GM19351 (cell line): ENCODE data around the gene HOXA4.
A peak's percentile ranks its signal among the peaks of the same experiment; 100 is the strongest.

ENCODE experiments used
- ATAC-seq: cut with Tn5 transposase; IDR thresholded peaks from one replicate; pipeline ENCODE4 v1.9.1; 2021; ENCODE audit warnings: mild to moderate bottlenecking, moderate library complexity; ENCODE audit not compliant: unreplicated experiment

Gene HOXA4

DNA sequence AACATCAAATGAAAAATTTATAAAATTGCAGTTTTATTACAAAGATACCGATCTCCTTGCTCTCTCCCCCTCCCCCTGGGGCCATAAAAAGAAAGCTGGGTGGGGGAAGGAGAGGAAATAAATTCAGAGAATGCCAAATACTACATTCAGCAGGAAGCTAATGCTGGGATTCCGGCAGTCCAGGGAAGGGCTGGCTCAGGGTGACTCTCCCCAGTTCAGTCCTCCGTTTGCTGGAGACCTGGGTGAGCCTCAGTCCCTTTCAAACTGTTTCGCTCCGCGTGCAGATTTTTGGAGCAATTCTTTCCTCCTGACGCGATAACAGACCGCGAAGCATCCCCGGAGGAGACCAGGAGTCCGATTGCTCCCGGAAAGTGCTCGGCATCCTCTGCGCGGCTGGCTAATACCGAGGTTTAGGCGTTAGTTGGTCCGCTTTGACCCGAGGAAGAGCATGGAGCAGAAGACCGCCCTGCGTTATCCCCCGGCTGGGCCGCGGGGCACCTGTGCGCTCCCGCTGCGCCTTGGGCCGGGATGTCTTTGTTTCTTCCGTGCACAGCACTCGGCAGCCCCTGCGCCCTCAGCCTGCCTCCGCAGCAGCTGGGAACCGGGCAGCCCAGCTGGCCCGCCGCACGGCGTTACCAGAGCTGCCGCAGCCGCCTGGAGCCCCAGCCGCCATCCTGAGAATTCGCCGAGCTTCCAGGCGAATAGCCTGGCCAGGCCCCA, 24.2 kb downstream of the HOXA4 start:
- ATAC-seq, result no peak

DNA sequence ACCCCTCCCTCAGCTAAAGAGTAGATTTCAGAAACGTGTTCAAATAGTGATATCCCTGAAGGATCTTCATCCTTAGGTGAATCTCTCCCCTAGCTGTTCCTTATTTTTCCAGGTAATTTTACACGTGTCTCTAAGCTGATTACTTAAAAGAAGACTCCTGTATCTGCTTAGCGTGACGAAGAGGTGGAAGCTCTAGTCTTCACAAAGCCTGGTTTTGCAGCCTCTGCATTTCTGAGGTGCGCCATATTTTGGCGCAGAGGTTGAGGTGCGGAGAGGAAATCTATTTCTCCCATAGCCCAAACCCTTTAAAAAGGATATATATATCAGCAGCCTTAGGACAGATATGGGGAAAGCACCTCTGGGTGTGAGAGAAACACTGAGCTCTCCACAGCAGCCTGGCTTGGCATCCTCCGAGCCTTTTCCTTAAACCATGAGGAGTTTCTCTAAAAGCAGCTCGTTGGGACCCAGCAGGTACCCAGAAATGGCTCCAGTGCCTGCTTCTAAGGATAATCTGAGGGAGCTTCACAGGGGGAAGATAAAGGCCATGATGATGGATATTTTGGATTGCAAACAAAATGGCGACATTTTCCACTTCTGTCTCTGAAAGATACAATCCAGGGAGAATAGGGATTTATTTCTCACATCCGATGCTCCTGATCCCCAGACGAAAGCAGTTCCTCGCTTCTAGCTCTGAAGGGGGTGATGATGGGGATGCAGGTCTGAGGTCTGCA, 25.1 kb downstream of the HOXA4 start:
- no peak for ATAC-seq

DNA sequence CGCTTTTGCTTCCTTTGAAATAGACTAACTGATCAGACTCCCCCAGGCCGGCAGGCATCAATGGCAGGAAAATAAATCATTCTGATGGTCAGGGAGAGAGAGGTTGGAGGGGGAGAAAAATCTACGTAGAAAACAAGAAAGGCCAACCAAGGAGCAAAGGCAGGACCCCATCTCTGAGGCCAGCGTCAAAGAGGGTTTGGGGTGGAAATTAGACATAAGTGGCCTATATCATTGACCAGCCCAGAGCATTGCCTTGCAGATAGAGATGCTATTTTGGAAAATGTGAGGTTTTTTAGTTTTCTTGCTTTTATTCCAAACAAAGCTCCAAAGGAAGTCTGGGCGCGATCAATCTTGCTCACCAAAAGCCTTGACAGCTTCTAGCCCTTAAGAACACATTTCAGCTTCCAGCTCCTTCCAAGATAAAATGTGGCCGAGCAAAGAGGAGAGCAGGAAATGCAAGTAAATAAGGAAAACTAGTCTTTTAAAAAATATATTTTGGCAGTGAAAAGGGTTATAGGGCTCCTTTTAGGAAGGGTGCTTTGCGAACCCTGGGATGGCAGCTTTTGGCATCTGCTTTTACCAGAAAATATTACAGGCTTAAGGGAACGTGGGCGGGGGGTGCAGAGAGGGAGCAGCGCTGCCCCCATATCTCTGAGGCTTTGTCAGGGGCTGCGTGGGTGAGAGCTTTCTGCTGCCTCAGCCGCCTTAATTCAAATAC, 26.1 kb downstream of the HOXA4 start:
- no peak for ATAC-seq

DNA sequence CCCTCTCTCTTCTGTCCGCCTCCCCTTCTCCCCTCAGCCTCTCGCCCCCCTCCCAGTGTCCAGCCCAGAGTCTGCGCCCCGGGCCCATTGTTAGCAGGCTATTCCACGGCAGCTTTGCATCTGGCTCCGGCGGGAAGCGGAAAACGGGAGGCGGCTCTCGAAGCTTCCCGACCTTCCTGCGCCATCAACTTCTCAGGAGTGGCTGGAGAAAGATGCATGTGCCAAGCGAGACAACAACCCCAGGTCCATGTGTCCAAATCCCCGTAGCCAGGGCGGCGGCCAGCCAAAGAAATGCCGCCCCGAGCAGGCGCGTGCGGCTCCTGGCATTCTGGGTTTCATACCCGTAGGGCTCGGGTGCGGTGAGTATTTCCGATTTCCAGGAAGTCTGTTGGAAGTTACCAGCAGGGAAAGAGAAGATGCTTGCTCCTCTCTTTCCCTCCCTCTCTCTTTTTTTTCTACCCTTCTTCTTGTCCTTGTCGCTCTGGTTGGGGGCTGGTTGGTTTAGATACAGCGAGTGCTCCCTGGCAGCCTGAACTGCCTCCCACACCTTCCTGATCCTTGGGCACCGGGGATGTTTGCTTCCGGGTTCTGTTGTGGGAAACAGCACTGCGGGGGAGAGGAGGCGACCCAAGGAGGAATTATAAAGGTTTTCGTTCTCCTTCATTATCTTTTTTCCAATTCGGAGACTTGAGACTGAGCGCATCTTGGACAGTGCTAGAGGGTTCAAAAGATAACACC, 26.9 kb downstream of the HOXA4 start:
- ATAC-seq, result no peak

DNA sequence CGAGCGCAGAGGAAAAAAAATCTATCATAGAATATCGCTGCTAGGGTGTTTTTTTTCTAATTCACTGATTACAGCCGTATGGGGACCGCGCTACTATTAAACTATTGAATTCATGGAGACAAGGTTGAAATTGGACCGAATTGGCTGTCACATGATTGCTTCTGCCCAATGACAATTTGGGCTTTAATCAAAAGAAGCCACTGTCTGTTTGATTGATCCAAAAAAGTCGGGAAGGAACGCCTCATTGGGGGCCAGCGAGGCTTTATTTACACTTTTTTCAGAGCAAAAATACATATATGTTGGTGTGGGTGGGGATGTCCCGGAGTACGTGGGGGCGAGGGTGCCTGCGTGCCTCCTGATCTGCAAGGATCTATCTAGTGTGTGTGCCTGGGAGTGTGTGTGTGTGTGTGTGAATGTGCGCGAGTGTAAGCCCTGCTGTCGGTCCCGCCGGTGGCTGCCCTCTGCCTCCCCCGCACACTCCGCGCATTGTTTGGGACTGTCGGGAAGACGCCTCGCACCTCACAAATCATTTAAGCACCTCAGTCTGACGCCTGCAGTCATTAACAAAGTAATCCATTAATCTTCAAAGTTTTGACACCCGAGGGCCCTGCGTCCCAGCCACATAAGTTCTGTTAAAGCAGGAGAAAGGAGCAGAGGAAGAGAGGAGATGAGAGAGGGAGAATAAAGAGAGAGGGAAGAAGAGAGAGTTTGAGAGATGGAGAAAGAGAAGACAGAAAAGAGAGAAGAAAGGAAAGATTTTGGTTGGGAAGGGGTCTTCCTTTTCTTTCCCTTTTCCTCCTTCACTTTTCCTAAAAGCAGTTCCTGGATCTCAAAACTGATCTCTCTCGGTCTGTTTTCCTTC, 27.7 kb downstream of the HOXA4 start, which contains the start of gene HOXA2:
Gene HOXA2, minus strand, starts transcription at position 103 of the 862 bp plus-strand sequence. CDS start 183 bp downstream, outside the sequence.
- ATAC-seq, result no peak

DNA sequence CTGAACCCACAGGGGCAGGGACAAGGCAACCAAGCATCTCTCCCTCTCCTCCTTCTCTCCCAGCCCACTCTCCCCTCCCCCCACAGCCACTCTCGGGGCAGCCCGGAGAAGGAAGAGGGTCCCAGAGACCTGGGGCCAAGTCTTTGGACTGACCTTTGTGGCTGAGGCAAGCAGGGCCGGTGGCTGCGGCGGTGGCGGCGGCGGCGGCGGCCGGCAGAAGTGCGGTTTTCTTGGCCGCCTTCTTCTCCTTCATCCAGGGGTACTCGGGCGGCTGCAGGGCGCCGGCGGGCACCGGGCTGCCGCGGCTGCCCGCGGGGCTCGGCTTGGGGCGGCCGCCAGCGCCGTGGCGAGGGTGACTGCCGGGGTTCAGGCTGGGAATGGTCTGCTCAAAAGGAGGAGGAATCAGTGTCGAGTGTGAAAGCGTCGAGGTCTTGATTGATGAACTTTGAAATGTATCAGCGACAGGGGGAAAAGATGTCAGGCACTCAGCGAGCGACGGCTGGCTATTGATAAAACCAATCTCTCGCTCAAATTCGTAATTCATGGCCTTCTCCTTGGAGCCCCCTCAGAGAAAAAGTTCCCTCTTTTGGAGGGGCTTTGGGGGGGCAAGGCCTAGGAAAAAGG, 28.5 kb downstream of the HOXA4 start:
- no peak for ATAC-seq

DNA sequence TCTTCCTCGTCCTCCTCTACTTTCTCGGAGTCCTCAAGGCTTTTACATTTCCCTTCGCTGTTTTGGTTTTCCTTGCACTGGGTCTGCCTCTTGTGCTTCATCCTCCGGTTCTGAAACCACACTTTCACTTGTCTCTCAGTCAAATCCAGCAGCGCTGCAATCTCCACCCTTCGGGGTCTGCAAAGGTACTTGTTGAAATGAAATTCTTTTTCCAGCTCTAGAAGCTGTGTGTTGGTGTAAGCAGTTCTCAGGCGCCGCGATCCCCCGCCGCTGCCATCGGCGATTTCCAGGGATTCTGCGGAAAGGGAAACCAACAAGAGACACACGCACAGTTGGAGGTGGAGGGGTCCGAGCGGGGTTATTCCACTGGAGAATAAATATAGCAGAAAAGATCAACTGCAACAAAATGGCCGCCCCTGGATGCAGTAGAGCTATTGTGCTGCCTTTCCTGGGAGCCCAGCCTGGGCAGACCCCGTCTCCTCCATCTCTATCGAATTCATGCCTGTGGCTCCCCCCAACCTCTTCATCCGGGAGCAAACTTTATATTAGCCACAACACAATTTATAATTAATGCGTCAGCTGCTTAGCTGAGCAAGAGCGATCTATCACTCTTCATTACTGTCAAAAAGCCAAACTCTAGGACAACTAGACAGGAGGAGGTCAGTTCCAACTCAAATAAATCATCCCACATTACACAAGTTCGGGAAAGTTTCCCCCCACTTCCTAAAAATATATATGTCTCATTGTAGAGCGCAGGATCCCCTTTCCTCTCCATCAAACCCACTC, 29.2 kb downstream of the HOXA4 start:
- no peak for ATAC-seq

DNA sequence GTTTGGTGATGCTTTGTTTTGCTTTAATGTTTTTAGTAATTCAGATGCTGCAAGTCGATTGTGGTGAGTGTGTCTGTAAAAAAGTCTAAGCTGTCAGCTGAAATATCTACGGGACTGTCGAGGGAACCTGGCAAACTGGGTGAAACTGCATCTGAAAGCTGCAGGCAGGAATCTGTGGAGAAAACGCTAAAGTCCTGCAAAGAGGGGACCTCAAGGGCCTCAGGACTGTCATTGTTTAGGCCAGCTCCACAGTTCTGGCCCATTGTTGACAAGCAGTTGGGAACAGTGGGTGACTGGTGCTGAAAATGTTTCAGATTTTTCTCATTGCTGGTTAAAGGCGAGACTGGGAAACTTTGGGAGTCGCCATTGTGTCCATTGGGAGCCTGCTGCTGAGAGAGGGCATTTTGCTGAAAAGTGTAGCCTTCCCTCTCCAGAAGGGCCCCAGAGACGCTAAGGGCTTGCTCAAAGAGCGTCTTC, 29.8 kb downstream of the HOXA4 start:
- ATAC-seq, result no peak

DNA sequence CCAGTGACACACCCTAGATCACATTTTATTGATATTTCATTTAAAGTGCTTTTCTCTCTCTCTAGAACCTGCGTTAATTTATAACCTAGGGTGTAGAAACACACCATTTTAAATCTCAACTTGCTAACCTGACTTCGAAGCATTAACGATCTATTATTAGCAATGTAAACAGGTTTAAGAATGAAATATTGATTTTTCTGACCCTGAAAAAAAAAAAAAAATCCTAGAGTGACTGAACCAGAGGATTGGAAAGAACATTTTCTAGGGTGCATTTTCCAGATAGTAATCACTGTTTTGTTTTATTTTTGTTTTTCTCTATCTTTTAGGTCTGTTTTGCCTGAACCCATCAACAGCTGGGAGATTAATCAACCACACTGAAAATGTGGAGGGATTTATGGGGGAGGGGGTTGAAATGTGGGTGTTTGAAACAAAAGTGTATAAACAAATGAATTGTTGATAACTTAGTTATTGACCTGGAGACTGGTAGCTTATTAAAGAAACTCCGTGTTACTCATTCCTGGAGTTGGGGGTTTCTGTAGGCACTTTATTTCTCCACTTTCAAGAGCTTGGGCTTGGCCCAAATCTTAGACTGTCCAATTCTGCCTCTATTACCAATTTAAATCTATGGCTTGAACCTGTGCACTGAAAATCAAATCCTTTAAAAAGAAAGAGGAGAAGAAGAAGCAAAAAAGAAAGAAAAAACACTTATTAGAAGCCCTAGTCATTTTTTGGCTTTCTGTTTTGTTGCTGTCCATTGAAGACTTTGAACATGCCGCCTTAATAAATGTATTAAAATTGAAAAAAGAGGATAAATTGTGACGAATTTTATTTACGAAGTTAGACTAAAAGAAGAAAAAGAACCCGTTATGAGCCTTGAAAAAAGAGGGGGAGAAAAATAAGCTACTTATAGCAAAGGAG, 30.8 kb downstream of the HOXA4 start:
- ATAC-seq, result no peak

DNA sequence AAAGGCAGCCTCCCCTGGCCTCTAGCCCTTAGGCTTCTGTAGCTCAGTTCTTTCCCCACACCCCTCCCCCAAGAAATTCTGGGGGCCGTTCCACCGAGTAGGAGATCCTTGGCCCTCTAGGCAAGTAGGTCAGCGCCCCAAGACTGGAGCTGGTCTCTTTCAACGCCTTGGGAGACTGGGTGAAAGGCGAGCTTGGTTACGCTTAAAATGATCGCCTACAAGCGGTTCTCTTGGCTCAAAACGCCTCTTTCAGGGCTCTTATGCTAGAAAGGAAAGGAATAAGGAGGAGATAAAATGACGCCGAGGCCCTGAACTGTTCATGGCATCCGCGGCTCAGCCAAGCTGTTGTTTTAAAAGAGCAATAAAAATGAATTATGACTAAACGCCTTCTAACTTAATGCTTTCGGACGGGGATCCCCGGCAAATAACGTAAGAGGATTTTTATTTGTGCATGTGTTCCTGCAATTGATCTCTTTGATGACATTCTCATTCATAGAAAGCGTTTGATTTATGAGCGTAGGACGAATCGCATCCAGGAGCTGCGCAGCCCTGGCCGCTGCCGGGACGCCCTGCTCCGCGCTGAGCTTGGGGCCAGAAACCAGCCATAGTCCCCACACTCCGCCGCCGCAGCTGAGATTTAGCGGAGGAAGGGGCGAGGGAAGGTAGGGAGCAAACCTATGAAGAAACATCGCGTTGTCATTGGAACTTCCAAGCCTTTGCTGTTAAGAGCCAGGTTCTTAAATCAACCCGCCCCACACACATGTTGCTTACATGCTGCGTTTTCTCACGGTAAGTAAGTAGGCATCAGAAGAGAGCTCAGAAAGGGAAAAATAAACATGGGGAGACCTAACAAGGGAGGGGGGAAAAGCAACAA, 31.7 kb downstream of the HOXA4 start:
- no peak for ATAC-seq

DNA sequence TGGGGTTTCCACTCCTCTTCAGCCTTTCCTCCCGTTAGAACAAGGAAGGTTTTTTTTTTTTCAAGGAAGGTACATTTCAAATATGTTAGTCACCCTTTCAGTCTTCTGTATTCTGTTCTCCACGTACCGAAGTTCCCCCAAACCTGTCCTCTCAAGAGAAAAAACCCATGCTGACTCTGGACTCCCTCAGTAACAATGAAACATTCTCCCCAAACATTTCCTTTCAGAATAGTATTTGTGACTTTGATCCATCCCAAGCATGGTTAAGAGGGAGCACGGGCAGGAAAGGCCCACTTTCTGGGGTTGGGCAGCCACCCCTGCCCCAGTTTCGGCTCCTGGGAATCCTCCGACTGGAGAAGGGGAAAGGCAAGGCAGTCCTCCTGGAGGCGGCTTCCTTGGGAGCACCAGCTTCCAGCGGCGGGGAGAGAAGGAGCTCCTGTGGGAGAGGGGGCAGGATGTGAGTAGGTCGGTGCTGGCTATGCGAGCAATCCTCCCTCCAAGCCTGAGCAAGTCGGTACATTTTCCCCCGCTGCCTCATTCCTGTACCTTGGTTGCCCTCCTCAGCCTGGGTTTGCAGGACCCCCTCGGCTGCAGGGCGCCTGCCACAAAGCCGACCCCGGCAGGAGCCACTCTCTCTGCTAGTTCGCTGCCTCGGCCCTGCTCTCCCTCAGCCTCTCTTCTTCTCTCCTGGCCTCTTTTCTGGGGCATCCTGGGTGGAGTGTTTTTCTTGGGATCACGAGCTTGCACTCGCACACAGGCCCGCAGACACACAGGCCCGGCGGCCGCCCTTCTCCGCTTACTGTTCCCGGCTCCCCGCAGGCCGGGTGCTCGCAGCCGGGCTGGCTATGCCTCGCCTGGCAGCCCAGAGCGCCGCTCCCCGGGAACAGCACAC, 32.6 kb downstream of the HOXA4 start:
- ATAC-seq, result no peak

DNA sequence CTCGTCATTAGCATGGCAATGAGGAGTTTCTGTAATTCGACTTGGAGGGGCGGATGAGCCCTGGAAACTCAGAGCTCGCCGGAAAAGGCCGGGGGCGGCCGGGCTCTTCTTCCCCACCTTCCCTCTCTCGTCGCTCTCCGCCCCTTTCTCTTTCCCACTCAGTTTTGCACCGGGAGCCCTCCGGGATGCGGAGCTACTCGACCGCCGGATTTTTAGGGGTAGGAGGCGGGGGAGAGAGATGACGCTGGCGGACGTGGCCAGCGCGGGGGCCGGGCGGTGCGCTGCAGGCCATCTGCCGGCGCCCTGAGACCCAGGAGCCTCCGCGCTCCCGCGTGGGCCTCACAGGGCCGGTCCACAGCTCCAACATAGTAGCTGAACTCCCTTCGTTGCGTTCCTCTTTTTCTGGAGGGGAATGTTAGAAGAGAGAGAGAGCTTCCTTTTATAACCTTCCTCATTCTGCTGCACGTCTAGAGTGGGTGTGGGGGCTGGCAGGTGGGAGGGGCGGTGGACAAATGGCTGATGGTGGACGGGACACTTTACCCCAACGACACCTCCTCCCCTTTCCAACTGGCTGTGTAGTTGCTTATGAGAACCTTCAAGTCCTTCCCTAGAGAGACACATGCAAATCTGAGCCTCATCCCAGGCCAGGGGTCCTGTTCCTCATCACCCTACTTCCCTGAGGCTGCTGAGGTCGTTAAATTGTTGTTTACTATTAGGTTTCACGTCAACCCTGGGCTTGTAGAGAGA, 33.6 kb downstream of the HOXA4 start:
- peak; percentile 4 for ATAC-seq

DNA sequence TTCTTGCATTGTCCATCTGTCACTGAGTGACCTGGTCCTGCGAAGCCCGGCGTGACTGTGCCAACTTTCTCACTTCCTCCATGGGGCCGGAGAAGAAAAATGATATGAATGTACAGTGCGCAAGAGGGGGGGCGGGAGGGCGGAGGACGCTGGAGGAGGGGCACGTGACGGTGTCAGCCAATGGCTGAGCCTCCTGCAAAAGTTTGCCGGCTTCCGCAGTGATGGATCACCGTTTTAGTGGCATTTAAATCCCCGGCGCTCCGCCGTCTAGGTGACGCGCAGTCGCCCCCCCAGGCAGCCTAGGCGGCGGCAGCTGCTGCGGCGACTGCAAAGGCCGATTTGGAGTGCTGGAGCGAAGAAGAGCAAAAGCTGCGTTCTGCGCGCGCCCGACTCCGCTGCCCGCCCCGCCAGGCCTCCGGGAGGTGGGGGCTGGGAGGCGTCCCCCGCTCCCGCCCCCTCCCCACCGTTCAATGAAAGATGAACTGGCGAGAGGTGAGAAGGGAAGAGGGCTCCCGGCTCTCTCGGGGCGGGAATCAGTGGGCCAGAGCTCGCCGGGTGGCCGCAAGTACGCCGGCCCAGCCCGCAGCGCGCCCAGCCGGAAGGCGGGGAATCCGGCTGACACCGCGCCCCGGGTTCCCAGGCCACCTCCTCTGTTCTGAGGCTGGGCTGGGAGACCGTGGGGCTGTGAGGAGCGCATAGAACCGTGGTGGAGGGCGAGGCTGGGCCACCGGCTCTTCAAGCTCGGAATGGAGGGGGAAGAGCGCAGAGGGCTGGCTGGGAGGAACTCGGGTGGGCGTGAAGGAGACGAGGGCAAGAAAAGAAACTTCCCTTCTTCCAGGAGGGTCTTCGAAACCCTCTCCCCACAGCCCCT, 34.4 kb downstream of the HOXA4 start, which contains the start of gene HOXA1:
Gene HOXA1, minus strand, starts transcription at position 104 of the 871 bp plus-strand sequence. Its CDS starts 88 bp downstream, at position 16.
- peak; percentile 89 for ATAC-seq
